ENCODE results near the gene YIF1A.

YIF1A gene

DNA sequence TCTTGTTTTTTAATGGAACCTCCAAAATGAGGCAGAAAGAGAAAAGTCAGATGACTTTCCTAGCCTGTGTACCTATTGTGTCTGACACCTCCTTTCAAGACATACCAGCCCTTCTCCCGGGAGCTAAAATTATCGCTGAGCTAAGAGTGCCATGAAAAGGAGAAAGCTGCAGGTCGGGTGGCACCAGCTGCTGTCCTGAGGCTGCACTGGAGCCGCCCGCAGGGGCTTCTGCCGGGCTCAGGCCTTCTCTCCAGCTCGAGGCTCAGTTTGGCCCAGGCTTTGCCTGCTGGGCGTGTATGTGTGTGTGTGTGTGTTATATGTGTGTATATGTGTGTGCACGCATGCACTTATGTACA, 48.2 kb downstream of the YIF1A start:
- POLR2A ChIA-PET, result no interaction called here
- CTCF ChIA-PET, result interaction anchor here (1.2 to 3.6 kb wide), 3 partner anchors 11 to 42 kb away, joined by 5 to 18 read pairs (median 7); no protein-coding TSS in a partner anchor
- TF ChIP-seq, protein P1, sequence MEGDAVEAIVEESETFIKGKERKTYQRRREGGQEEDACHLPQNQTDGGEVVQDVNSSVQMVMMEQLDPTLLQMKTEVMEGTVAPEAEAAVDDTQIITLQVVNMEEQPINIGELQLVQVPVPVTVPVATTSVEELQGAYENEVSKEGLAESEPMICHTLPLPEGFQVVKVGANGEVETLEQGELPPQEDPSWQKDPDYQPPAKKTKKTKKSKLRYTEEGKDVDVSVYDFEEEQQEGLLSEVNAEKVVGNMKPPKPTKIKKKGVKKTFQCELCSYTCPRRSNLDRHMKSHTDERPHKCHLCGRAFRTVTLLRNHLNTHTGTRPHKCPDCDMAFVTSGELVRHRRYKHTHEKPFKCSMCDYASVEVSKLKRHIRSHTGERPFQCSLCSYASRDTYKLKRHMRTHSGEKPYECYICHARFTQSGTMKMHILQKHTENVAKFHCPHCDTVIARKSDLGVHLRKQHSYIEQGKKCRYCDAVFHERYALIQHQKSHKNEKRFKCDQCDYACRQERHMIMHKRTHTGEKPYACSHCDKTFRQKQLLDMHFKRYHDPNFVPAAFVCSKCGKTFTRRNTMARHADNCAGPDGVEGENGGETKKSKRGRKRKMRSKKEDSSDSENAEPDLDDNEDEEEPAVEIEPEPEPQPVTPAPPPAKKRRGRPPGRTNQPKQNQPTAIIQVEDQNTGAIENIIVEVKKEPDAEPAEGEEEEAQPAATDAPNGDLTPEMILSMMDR (IDR thresholded peaks at IDR 0.05; ENCODE audit: control extremely low read depth, extremely low read depth, low read depth, missing control alignments), result no peak
- no peak for DNase-seq (ENCODE audit: extremely low spot score)

DNA sequence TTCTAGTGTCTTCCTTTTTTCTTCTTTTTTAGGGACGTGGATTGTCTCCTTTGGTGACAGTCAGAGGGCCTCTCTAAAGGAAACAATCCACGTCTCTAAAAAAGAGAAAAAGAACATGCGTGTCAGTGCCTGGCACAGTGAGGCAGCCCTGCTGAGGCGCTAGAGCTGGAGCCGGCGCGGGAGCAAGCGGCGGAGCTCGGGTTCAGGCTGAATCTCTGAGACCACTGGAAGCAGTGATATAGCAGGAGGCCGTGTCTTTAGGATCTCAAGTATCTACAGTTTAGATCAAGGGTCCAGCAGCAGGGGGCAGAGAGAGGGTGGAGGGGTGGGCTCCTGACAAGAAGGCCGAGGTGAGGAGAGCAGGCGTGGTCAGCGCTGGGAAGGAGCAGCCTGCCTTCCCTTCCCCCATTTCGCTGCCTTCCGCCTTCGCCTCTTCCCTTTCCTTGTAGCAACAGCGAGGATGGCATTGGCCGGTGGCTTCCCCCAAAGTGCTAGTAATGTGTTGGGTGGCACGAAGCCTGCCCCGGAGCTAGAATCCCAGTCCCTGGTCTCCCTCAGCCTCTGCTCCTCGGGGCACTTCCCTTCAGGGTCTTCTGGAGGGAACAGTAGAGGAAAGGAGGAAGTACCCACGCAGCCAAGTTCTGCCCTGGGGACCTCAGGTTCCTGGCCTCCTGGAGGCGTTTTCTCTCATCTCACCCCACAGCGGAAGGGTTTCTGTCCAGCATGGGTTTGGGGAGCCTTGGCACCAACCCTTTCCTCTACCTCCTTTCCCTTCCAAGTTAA, 48.8 kb downstream of the YIF1A start:
- no peak for DNase-seq (ENCODE audit: extremely low spot score)
- POLR2A ChIA-PET, result no interaction called here
- CTCF ChIA-PET, result interaction anchor here (1.2 to 3.6 kb wide), 4 partner anchors 11 to 43 kb away, joined by 5 to 18 read pairs (median 6); no protein-coding TSS in a partner anchor
- TF ChIP-seq, protein P1 (IDR thresholded peaks at IDR 0.05; ENCODE audit: control extremely low read depth, extremely low read depth, low read depth, missing control alignments), result no peak

DNA sequence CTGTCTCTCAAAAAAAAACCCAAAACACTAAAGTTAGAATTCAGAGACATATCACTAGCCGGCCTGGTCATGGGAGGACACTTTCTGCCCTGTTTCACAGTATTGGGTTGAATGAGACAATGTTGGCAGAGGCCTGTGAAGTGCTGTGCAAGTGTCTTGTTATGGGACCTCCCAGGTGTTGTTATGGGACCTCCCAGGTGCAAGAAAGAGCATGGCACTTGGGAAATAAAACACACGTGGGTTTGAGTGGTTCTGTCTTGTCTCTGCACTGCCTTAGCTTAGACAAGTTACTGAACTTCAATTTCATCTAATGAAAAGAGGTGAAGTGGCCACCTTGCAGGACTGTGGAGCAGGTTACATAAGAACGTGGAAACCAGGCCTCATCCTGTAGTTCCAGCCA, 49.4 kb downstream of the YIF1A start:
- ChIA-PET CTCF (interaction anchor here (1.4 kb wide), 1 partner anchor 17 kb away, joined by 5 read pairs; no protein-coding TSS in a partner anchor), POLR2A (no interaction called here)
- TF ChIP-seq, protein P1 (IDR thresholded peaks at IDR 0.05; ENCODE audit: control extremely low read depth, extremely low read depth, low read depth, missing control alignments), result no peak
- DNase-seq (ENCODE audit: extremely low spot score), result no peak

DNA sequence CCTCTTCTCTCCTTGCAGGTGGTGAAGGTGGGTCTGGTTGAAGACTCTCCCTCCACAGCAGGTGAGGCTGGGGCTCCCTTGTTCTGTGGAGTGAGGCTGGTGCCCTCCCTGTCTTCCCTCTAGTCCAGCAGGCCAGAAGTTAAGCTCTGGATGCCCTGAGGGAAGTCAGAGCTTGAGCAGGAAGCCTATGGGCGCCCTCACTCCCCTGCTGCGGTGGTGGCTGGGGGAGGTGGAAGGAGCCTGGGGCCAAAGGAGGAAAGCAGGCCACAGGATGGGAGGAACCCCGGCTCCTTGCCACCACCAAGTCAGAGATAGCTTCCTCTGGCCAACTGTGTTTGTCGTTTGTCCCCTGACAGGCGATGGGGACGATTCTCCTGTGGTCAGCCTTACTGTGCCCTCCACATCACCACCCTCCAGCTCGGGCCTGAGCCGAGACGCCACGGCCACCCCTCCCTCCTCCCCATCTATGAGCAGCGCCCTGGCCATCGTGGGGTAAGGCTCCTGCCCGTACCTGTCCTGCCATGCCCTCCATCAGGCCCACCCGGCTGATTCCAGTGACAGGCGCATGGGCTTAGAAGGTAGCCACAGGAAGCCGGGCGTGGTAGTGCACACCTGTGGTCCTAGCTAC, 50.0 kb downstream of the YIF1A start:
- ChIA-PET CTCF (interaction anchor here (1.4 to 6.5 kb wide), 2 partner anchors 17 kb away, joined by 5 to 49 read pairs; no protein-coding TSS in a partner anchor), POLR2A (no interaction called here)
- TF ChIP-seq, protein P1 (IDR thresholded peaks at IDR 0.05; ENCODE audit: control extremely low read depth, extremely low read depth, low read depth, missing control alignments), result no peak
- no peak for DNase-seq (ENCODE audit: extremely low spot score)

DNA sequence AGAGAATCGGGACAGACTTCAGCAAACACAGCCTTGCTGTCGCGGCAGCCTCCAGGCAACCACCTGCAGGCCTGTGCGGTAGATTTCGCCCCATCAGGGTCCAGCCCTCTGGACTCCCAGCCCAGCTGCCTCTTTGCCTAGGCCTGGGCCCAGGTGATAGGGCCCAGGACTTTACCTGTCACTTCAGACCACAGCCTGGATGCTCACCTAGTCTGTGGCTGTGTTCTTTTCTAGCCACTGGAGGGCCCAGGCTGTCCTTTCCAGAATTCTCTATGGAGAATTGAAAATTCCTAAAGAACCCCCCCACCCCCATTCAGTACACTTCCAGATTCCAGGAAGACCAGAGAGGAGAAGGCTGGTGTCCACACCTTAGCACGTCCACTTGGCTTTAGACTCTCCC, 51.1 kb downstream of the YIF1A start:
- TF ChIP-seq, protein P1 (IDR thresholded peaks at IDR 0.05; ENCODE audit: control extremely low read depth, extremely low read depth, low read depth, missing control alignments), result no peak
- ChIA-PET POLR2A (no interaction called here), CTCF (interaction anchor here (6.5 kb wide), 1 partner anchor 16 kb away, joined by 49 read pairs; no protein-coding TSS in a partner anchor)
- DNase-seq (ENCODE audit: extremely low spot score), result no peak

DNA sequence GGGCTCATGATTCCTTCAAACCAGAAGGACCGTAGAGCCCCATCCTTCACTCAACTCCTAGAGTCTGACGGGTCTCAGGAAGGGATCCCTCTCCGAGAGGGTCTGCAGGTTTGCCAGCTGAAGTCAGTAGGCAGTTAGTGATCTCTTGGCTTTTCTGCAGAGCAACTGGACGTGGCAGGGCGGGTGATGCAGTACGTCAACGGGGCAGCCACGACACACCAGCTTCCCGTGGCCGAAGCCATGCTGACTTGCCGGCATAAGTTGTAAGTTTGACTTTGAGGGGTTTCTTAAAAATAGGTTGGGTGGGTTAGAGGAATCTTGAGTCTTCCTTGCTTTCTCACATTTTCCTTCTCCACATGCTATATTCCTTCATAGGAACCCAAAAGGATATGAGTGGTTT, 53.8 kb downstream of the YIF1A start:
- CTCF ChIA-PET, result interaction anchor here (6.5 kb wide), 1 partner anchor 13 kb away, joined by 49 read pairs; no protein-coding TSS in a partner anchor
- DNase-seq (ENCODE audit: extremely low spot score), result no peak
- POLR2A ChIA-PET, result no interaction called here
- TF ChIP-seq, protein P1 (IDR thresholded peaks at IDR 0.05; ENCODE audit: control extremely low read depth, extremely low read depth, low read depth, missing control alignments), result no peak

Measured in GM10248 (cell line).